IMR-90 (cell line): Measurements from ENCODE around the gene SPATA31D3. TPM values are rescaled to one million over a fixed set of nuclear protein-coding genes. Genes with fewer than 3 reads are reported as not detected.
"Not testable (repeated sequence)": the region's sequence is repeated elsewhere in the genome, so short reads cannot be mapped to it uniquely, and the experiment has no call there.

ENCODE experiments used
- ATAC-seq: fragments of 200-7000 bp; cut with Tn5 transposase; 2 replicates; pipeline ENCODE4 v1.9.1; 2020; ENCODE audit warnings: low read depth, mild to moderate bottlenecking, moderate library complexity
- Bru-seq: library from RNA; stranded (reverse); fragments of 400-500 nt; gene quantifications from one replicate; lab custom pipeline; 2021; lab: Mats Ljungman, UMichigan
- BruChase-seq, 2 experiments: library from RNA; stranded (reverse); fragments of 400-500 nt; gene quantifications; one replicate each; lab custom pipeline; 2021; lab: Mats Ljungman, UMichigan
- BruUV-seq: library from RNA; stranded (reverse); fragments of 400-500 nt; replicated peaks from 2 replicates; lab custom pipeline; 2021; lab: Mats Ljungman, UMichigan
- CTCF ChIA-PET: fragments of 300-600 bp; formaldehyde crosslinking; extraction: SDS; loops from one replicate; lab custom pipeline; 2021; ENCODE audit warnings: antibody characterized with exemption; lab: Yijun Ruan, JAX
- POLR2A ChIA-PET: fragments of 300-600 bp; sonication (Branson Sonifier 250); formaldehyde crosslinking; loops from one replicate; lab custom pipeline; 2022; ENCODE audit warnings: antibody characterized with exemption; ENCODE audit not compliant: unreplicated experiment; lab: Charles Lee
- DNase-seq: peaks from one replicate; pipeline ENCODE4 v3.0.0; 2013
- H2AFZ ChIP-seq: replicated peaks from 2 replicates; pipeline ENCODE3; 2013; ENCODE audit warnings: low read length, mild to moderate bottlenecking; ENCODE audit not compliant: poor library complexity
- H2AK5ac ChIP-seq: 2 replicates; pipeline ENCODE4 v1.6.1; 2013; ENCODE audit warnings: low read depth, low read length, inconsistent platforms
- H2AK9ac ChIP-seq: replicated peaks from 2 replicates; pipeline ENCODE3; 2013; ENCODE audit warnings: mild to moderate bottlenecking, low read depth, low read length, moderate library complexity; ENCODE audit not compliant: poor library complexity
- H2BK120ac ChIP-seq: 2 replicates; pipeline ENCODE4 v1.6.1; 2013; ENCODE audit warnings: low read depth, low read length, inconsistent platforms
- H2BK15ac ChIP-seq: 3 replicates; pipeline ENCODE4 v1.6.1; 2013; ENCODE audit warnings: low read depth, low read length, inconsistent platforms
- H2BK20ac ChIP-seq: 2 replicates; pipeline ENCODE4 v1.6.1; 2013; ENCODE audit warnings: low read depth, mild to moderate bottlenecking, inconsistent platforms, low read length, moderate library complexity
- H2BK5ac ChIP-seq: 2 replicates; pipeline ENCODE4 v1.6.1; 2013; ENCODE audit warnings: mild to moderate bottlenecking, low read depth, low read length, inconsistent platforms; ENCODE audit not compliant: poor library complexity, severe bottlenecking
- H3K14ac ChIP-seq: replicated peaks from 2 replicates; pipeline ENCODE4 v1.6.1; 2013; ENCODE audit warnings: low read depth, low read length, inconsistent platforms
- H3K18ac ChIP-seq: 2 replicates; pipeline ENCODE4 v1.6.1; 2013; ENCODE audit warnings: low read depth, low read length, control low read depth
- H3K23ac ChIP-seq: 2 replicates; pipeline ENCODE4 v1.6.1; 2013; ENCODE audit warnings: low read depth, low read length, inconsistent platforms
- H3K27ac ChIP-seq: 2 replicates; pipeline ENCODE4 v1.5.1; 2013; ENCODE audit warnings: mild to moderate bottlenecking, control low read depth, low read length; ENCODE audit not compliant: insufficient read depth
- H3K27me3 ChIP-seq: 2 replicates; pipeline ENCODE4 v1.6.1; 2013; ENCODE audit warnings: low read length; ENCODE audit not compliant: control insufficient read depth, insufficient read depth
- H3K36me3 ChIP-seq: 2 replicates; pipeline ENCODE4 v1.6.1; 2013; ENCODE audit warnings: low read length, mixed read lengths; ENCODE audit not compliant: control insufficient read depth, insufficient read depth
- H3K4ac ChIP-seq: 2 replicates; pipeline ENCODE4 v1.6.1; 2013; ENCODE audit warnings: low read depth, low read length, inconsistent platforms
- H3K4me1 ChIP-seq: 2 replicates; pipeline ENCODE4 v1.6.1; 2013; ENCODE audit warnings: low read length, mixed read lengths; ENCODE audit not compliant: control insufficient read depth, insufficient read depth
- H3K4me2 ChIP-seq: 2 replicates; pipeline ENCODE4 v1.6.1; 2013; ENCODE audit warnings: low read depth, mild to moderate bottlenecking, control low read depth, low read length, moderate library complexity
- H3K4me3 ChIP-seq: 2 replicates; pipeline ENCODE4 v1.5.1; 2013; ENCODE audit warnings: low read depth, mild to moderate bottlenecking, control low read depth, low read length, moderate library complexity; ENCODE audit not compliant: insufficient read depth
- H3K56ac ChIP-seq: 2 replicates; pipeline ENCODE4 v1.6.1; 2013; ENCODE audit warnings: low read length, inconsistent platforms; ENCODE audit not compliant: insufficient read depth; ENCODE audit errors: extremely low read depth
- H3K79me1 ChIP-seq, 2 experiments: 2 replicates each; pipeline ENCODE4 v1.6.1; 2013; ENCODE audit warnings: low read length in 2 of 2, inconsistent platforms in 1 of 2, low read depth in 1 of 2
- H3K9ac ChIP-seq: 2 replicates; pipeline ENCODE4 v1.6.1; 2013; ENCODE audit warnings: low read depth, low read length, control low read depth
- H3K9me1 ChIP-seq: 2 replicates; pipeline ENCODE4 v1.6.1; 2013; ENCODE audit warnings: low read length, inconsistent platforms; ENCODE audit not compliant: insufficient read depth
- H3K9me3 ChIP-seq: 2 replicates; pipeline ENCODE4 v1.6.1; 2013; ENCODE audit warnings: low read length; ENCODE audit not compliant: control insufficient read depth, insufficient read depth
- H4K20me1 ChIP-seq: 2 replicates; pipeline ENCODE4 v1.6.1; 2013; ENCODE audit warnings: low read length, inconsistent platforms; ENCODE audit not compliant: insufficient read depth
- H4K5ac ChIP-seq: 2 replicates; pipeline ENCODE4 v1.6.1; 2013; ENCODE audit warnings: mild to moderate bottlenecking, low read depth, low read length, control low read depth
- H4K8ac ChIP-seq, 2 experiments: 2 replicates each; pipeline ENCODE4 v1.6.1; 2013; ENCODE audit warnings: low read depth in 2 of 2, low read length in 2 of 2, control low read depth in 1 of 2, inconsistent platforms in 1 of 2
- H4K91ac ChIP-seq: 2 replicates; pipeline ENCODE4 v1.6.1; 2013; ENCODE audit warnings: low read depth, low read length, inconsistent platforms; ENCODE audit not compliant: insufficient read depth
- WGBS, 2 experiments: methylation state at CpG; one replicate each; pipeline versions ENCODE4 v1.1.5 to v1.1.7; 2013; ENCODE audit warnings: missing lambda C conversion rate in 2 of 2; ENCODE audit not compliant: insufficient read length in 1 of 2; ENCODE audit errors: extremely low coverage in 2 of 2; 5-methylcytosine and 5-hydroxymethylcytosine counted together
- dilution Hi-C: fragments of 300-500 bp; cut with HindIII; formaldehyde crosslinking; loops from one replicate; pipeline ENCODE4 v1.14.3; 2018; ENCODE audit warnings: low sequenced_read_pairs; ENCODE audit not compliant: unreplicated experiment
- in situ Hi-C: fragments of 300-500 bp; cut with MboI; formaldehyde crosslinking; loops from 3 replicates; pipeline ENCODE4 v1.14.3; 2019; ENCODE audit warnings: low sequenced_read_pairs, inconsistent platforms, mixed read lengths
- intact Hi-C: fragments of 100-400 bp; cut with micrococcal nuclease; formaldehyde crosslinking; loops from 2 replicates; pipeline ENCODE4 v1.10.0; 2022
- long read RNA-seq: library from polyadenylated mRNA; unstranded; transcript quantifications from one replicate; pipeline ENCODE4 v2.0.0, GENCODE V29; 2021; ENCODE audit not compliant: unreplicated experiment
- polyA plus RNA-seq, 3 experiments: library from polyadenylated mRNA; depleted of rRNA; stranded (reverse); fragments of >200 nt; gene quantifications; 2 replicates each; pipeline ENCODE4 v1.2.3, GENCODE V29; 2012; ENCODE audit warnings: low replicate concordance in 1 of 3
- total RNA-seq: library from RNA; depleted of rRNA; stranded (reverse); fragments of >200 nt; gene quantifications from 2 replicates; pipeline ENCODE4 v1.2.3, GENCODE V29; 2012; rRNA removed

The SPATA31D3 gene
- total RNA-seq (not detected in 2 replicates), polyA plus RNA-seq (2012; rRNA removed) (not detected in 2 replicates), Bru-seq, nascent RNA (not detected), BruChase-seq, experiment 1, labeled RNA remaining after a 6-hour chase (not detected), BruChase-seq, experiment 2, labeled RNA remaining after a 2-hour chase (not detected)
- not detected in 2 replicates for polyA plus RNA-seq (2012; cell fraction: cytosol; rRNA removed)
- polyA plus RNA-seq (2012; cell fraction: nucleus; rRNA removed; ENCODE audit: low replicate concordance) = not detected in 2 replicates
- long read RNA-seq = 0 reads

DNA sequence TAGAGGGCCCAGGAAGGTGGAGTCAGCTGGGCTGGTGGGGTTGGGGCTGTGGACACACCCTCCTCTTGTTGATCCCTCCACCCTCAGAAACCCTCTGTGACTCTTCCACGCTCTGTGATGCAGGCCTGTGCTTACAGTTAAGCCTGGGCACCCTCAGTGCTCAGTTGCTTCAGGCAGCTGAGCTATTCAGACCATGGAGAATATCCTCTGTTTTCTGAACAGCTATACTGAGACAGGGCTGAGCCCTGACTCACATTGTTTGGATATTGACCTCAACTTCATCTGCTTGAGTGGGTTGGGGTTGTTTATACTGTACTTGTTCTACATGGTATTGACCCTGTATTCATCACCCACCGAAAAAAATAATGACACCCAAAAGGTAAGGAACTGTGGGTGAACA is at the start of gene SPATA31D3:
Gene SPATA31D3 (plus strand): TSS at position 108 of the 400 bp plus-strand sequence. CDS start 86 bp downstream, at position 194.
- POLR2A ChIA-PET, H4K91ac ChIP-seq, H3K4me1 ChIP-seq, H3K27ac ChIP-seq, H3K9me3 ChIP-seq, H3K18ac ChIP-seq, H3K27me3 ChIP-seq, H3K56ac ChIP-seq, H3K4me2 ChIP-seq, H4K5ac ChIP-seq, H4K20me1 ChIP-seq, H4K8ac ChIP-seq, H3K4ac ChIP-seq, H2AK5ac ChIP-seq, dilution Hi-C loops, in situ Hi-C loops, H2AK9ac ChIP-seq, CTCF ChIA-PET, DNase-seq, H2BK5ac ChIP-seq, H2AFZ ChIP-seq, H3K4me3 ChIP-seq, H3K14ac ChIP-seq, BruUV-seq, H2BK15ac ChIP-seq, H3K9me1 ChIP-seq, H3K79me1 ChIP-seq, intact Hi-C loops, H3K9ac ChIP-seq, H2BK120ac ChIP-seq, H2BK20ac ChIP-seq, H3K23ac ChIP-seq, H3K36me3 ChIP-seq: not testable (repeated sequence)
- no CpG with 5 or more reads among the region's 2 CpGs for WGBS, 2 experiments
- ATAC-seq = peak; percentile 63
